ENCODE results near the gene NHSL2. TPM values are rescaled to one million over a fixed set of nuclear protein-coding genes. Genes with fewer than 3 reads are reported as not detected.

NHSL2 gene
- total RNA-seq, 1 donor from 2014 or later: 11.3 TPM

GRCh38 chrX:71913156-71913950, 2.7 kb downstream of the NHSL2 start:
- DNase-seq (ENCODE audit: extremely low spot score, unreplicated experiment): no peak
- Mint-ChIP-seq H3K36me3 (no peaks in the 10 kb centered on the region), H3K4me1 (ENCODE audit: unreplicated experiment) (peaks cover 14% of the 10 kb centered on the region), H3K4me3 (no peak overlapping the region), H3K9me3 (no peaks in the 10 kb centered on the region), H3K27me3 (peaks cover 25% of the 10 kb centered on the region), H3K27ac (no peak overlapping the region)
- TF ChIP-seq, protein P1, sequence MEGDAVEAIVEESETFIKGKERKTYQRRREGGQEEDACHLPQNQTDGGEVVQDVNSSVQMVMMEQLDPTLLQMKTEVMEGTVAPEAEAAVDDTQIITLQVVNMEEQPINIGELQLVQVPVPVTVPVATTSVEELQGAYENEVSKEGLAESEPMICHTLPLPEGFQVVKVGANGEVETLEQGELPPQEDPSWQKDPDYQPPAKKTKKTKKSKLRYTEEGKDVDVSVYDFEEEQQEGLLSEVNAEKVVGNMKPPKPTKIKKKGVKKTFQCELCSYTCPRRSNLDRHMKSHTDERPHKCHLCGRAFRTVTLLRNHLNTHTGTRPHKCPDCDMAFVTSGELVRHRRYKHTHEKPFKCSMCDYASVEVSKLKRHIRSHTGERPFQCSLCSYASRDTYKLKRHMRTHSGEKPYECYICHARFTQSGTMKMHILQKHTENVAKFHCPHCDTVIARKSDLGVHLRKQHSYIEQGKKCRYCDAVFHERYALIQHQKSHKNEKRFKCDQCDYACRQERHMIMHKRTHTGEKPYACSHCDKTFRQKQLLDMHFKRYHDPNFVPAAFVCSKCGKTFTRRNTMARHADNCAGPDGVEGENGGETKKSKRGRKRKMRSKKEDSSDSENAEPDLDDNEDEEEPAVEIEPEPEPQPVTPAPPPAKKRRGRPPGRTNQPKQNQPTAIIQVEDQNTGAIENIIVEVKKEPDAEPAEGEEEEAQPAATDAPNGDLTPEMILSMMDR (conservative IDR thresholded peaks at IDR 0.05): no peak

GRCh38 chrX:71917621-71918343, 7.1 kb downstream of the NHSL2 start:
- no peak overlapping the region for H3K4me3 Mint-ChIP-seq

DNA sequence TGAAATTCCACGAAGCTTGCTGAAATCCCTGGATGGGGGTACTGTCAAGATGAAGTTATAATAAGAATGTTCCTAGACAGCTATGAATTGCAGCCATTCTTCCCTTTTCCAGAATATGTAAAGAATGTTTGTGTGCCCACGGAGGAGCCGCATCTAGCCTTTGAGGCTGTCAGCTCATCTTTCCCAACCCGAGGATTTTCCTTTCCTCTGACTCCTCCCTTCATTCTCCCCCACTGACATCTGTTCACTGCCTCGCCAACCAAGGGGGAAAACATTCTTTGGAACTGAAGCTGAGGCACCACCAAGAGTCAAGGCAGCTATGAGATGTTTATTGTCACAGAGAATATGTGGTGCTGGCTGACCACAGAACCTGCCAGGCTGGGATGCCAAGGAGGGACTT, 8.8 kb downstream of the NHSL2 start:
- Mint-ChIP-seq H3K9me3 (no peaks in the 10 kb centered on the region), H3K27me3 (no peaks in the 10 kb centered on the region), H3K36me3 (no peaks in the 10 kb centered on the region), H3K4me1 (ENCODE audit: unreplicated experiment) (peaks cover 11% of the 10 kb centered on the region), H3K4me3 (no peak overlapping the region), H3K27ac (no peak overlapping the region)
- no peak for DNase-seq (ENCODE audit: extremely low spot score, unreplicated experiment)
- TF ChIP-seq, protein P1 (conservative IDR thresholded peaks at IDR 0.05): no peak

More at GRCh38 chrX:71917621-71918343, 7.1 kb downstream of the NHSL2 start:
- H3K27ac Mint-ChIP-seq: no peak overlapping the region
- peaks cover 14% of the 10 kb centered on the region for H3K4me1 Mint-ChIP-seq (ENCODE audit: unreplicated experiment)
- no peak for DNase-seq (ENCODE audit: extremely low spot score, unreplicated experiment)
- H3K36me3 Mint-ChIP-seq: no peaks in the 10 kb centered on the region
- TF ChIP-seq, protein P1 (conservative IDR thresholded peaks at IDR 0.05): no peak
- H3K27me3 Mint-ChIP-seq: peaks cover 11% of the 10 kb centered on the region
- H3K9me3 Mint-ChIP-seq: no peaks in the 10 kb centered on the region

GRCh38 chrX:71919886-71920285, 9.2 kb downstream of the NHSL2 start:
- Mint-ChIP-seq H3K4me3 (no peak overlapping the region), H3K36me3 (no peaks in the 10 kb centered on the region), H3K27ac (no peak overlapping the region), H3K4me1 (ENCODE audit: unreplicated experiment) (peaks cover 11% of the 10 kb centered on the region), H3K9me3 (no peaks in the 10 kb centered on the region), H3K27me3 (no peaks in the 10 kb centered on the region)
- no peak for DNase-seq (ENCODE audit: extremely low spot score, unreplicated experiment)
- TF ChIP-seq, protein P1 (conservative IDR thresholded peaks at IDR 0.05): no peak

DNA sequence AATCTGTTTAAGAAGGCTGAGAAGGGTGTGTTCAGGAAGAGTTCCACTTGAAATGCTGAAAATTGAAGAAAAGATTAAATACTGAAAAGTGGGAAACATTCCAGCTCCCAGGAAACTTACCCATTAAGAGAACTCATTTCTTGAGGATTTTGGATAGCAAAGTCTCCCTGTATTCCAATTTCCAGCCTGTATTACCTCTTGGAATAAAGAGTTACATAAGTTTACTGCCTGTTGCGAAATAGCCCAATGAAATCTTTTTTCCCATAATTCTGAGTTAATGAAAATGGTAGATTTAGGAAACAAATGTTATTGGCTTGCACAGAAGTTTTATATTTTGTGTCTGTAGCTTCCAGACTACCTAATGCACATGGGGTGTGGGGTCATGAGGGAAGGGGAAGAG, 12.0 kb downstream of the NHSL2 start:
- Mint-ChIP-seq H3K4me3 (no peak overlapping the region), H3K27me3 (no peaks in the 10 kb centered on the region), H3K9me3 (no peaks in the 10 kb centered on the region), H3K36me3 (no peaks in the 10 kb centered on the region), H3K27ac (no peak overlapping the region), H3K4me1 (ENCODE audit: unreplicated experiment) (peaks cover 4% of the 10 kb centered on the region)
- DNase-seq (ENCODE audit: extremely low spot score, unreplicated experiment): no peak
- TF ChIP-seq, protein P1 (conservative IDR thresholded peaks at IDR 0.05): no peak
